GM12878 (cell line): ENCODE measurements around the gene CACNB3. TPM values are rescaled to one million over a fixed set of nuclear protein-coding genes. Genes with fewer than 3 reads are reported as not detected.

Experiments used
- ATAC-seq: fragments of 200-7000 bp; cut with Tn5 transposase; 3 replicates; pipeline ENCODE4 v1.9.1; 2020; ENCODE audit warnings: mild to moderate bottlenecking, moderate library complexity
- BruUV-seq: library from RNA; stranded (reverse); fragments of 400-500 nt; replicated peaks from 2 replicates; lab custom pipeline; 2021; lab: Mats Ljungman, UMichigan
- CTCF ChIA-PET: fragments of 300-600 bp; sonication (Branson Sonifier 250); formaldehyde crosslinking; extraction: SDS; loops from one replicate; lab custom pipeline; 2021; ENCODE audit warnings: inconsistent platforms; lab: Yijun Ruan, JAX
- POLR2A ChIA-PET: fragments of 350-600 bp; formaldehyde crosslinking; extraction: SDS; loops from one replicate; lab custom pipeline; 2021; ENCODE audit warnings: inconsistent platforms; lab: Charles Lee
- RAD21 ChIA-PET: fragments of 300-600 bp; sonication (Branson Sonifier 250); formaldehyde crosslinking; loops from one replicate; lab custom pipeline; 2023; ENCODE audit warnings: antibody characterized with exemption; ENCODE audit not compliant: unreplicated experiment; lab: Charles Lee
- SMC1A ChIA-PET: fragments of 300-600 bp; sonication (Branson Sonifier 250); formaldehyde crosslinking; loops from one replicate; lab custom pipeline; 2023; ENCODE audit not compliant: unreplicated experiment, uncharacterized antibody; lab: Charles Lee
- DNase-seq: peaks from one replicate; pipeline ENCODE4 v3.0.0-alpha.2; 2011; ENCODE audit warnings: low read depth, low spot score
- FAIRE-seq: peaks from 3 replicates; lab custom pipeline; 2011; peaks lifted over from hg19 to GRCh38; lab: Jason Lieb, UNC
- H2AFZ ChIP-seq: 2 replicates; pipeline ENCODE4 v1.6.0; 2011; ENCODE audit warnings: low read depth, low read length, control low read depth; ENCODE audit not compliant: control insufficient read depth
- H3K27ac ChIP-seq: 2 replicates; pipeline ENCODE4 v1.5.1; 2011; ENCODE audit warnings: control low read depth; ENCODE audit not compliant: control insufficient read depth, insufficient read depth
- H3K27me3 ChIP-seq, 2 experiments: replicated peaks in 1 of 2; 2 replicates each; pipeline versions ENCODE4 v1.6.0 to v1.6.1; 2011; ENCODE audit warnings: low read length in 1 of 2; ENCODE audit not compliant: control insufficient read depth in 2 of 2, insufficient read depth in 2 of 2
- H3K36me3 ChIP-seq, 2 experiments: 2 replicates each; pipeline ENCODE4 v1.5.1; 2011; ENCODE audit warnings: low read length in 1 of 2; ENCODE audit not compliant: control insufficient read depth in 2 of 2, insufficient read depth in 2 of 2
- H3K4me1 ChIP-seq: 2 replicates; pipeline ENCODE4 v1.6.1; 2011; ENCODE audit warnings: mild to moderate bottlenecking, low read length, moderate library complexity, mixed read lengths; ENCODE audit not compliant: control insufficient read depth, insufficient read depth
- H3K4me2 ChIP-seq: 2 replicates; pipeline ENCODE4 v1.6.0; 2011; ENCODE audit warnings: control low read depth; ENCODE audit not compliant: control insufficient read depth, insufficient read depth
- H3K4me3 ChIP-seq: fragments of 200-600 bp; sonication (generic); 2 replicates; pipeline ENCODE4 v1.5.1; 2016
- H3K79me2 ChIP-seq: 2 replicates; pipeline ENCODE4 v1.6.0; 2011; ENCODE audit warnings: low read length; ENCODE audit not compliant: control insufficient read depth, insufficient read depth
- H3K9ac ChIP-seq: 2 replicates; pipeline ENCODE4 v1.8.0; 2011; ENCODE audit warnings: low read length, control low read depth, mixed read lengths; ENCODE audit not compliant: control insufficient read depth, insufficient read depth
- H3K9me3 ChIP-seq: replicated peaks from 3 replicates; pipeline ENCODE4 v1.5.1; 2011; ENCODE audit warnings: mild to moderate bottlenecking, low read length; ENCODE audit not compliant: control insufficient read depth, insufficient read depth
- H4K20me1 ChIP-seq: 2 replicates; pipeline ENCODE4 v1.6.0; 2011; ENCODE audit not compliant: control insufficient read depth, insufficient read depth
- ATF7 ChIP-seq: fragments of 450-650 bp; IDR thresholded peaks from 2 replicates; pipeline ENCODE4 v1.6.1; 2016; ENCODE audit warnings: low read depth, mild to moderate bottlenecking
- CHD1 ChIP-seq: IDR thresholded peaks from 2 replicates; pipeline ENCODE4 v1.6.1; 2012; ENCODE audit warnings: low read depth, low read length, improper control_type of control experiment
- HCFC1 ChIP-seq: fragments of 150-350 bp; IDR thresholded peaks from 2 replicates; pipeline ENCODE4 v1.6.1; 2014; ENCODE audit warnings: low read length
- KLF5 ChIP-seq: fragments of 450-650 bp; IDR thresholded peaks from 2 replicates; pipeline ENCODE4 v1.6.1; 2014; ENCODE audit warnings: mild to moderate bottlenecking; ENCODE audit not compliant: partially characterized antibody
- MEF2B ChIP-seq: fragments of 450-650 bp; IDR thresholded peaks from 2 replicates; pipeline ENCODE4 v1.6.1; 2018; ENCODE audit warnings: mild to moderate bottlenecking, moderate library complexity; ENCODE audit not compliant: partially characterized antibody, poor library complexity, severe bottlenecking
- NFXL1 ChIP-seq: fragments of 450-650 bp; IDR thresholded peaks from 2 replicates; pipeline ENCODE4 v1.6.1; 2017; ENCODE audit warnings: antibody characterized with exemption, mild to moderate bottlenecking, borderline replicate concordance
- RAD21 ChIP-seq: IDR thresholded peaks from 2 replicates; pipeline ENCODE4 v1.6.1; 2011; ENCODE audit warnings: mild to moderate bottlenecking, low read depth, low read length, moderate library complexity; ENCODE audit not compliant: insufficient read depth
- RB1 ChIP-seq: fragments of 450-650 bp; formaldehyde crosslinking; IDR thresholded peaks from 2 replicates; pipeline ENCODE4 v1.6.1; 2017; ENCODE audit warnings: mild to moderate bottlenecking, borderline replicate concordance
- RBBP5 ChIP-seq: fragments of 200-600 bp; sonication (generic); conservative IDR thresholded peaks from 2 replicates; pipeline ENCODE4 v1.6.1; 2016
- SIN3A ChIP-seq: IDR thresholded peaks from 2 replicates; pipeline ENCODE4 v1.6.1; 2012; ENCODE audit warnings: low read depth, low read length, improper control_type of control experiment
- SMC3 ChIP-seq: IDR thresholded peaks from 2 replicates; pipeline ENCODE4 v1.6.1; 2011; ENCODE audit warnings: low read length, improper control_type of control experiment, borderline replicate concordance
- SREBF2 ChIP-seq: IDR thresholded peaks from 2 replicates; pipeline ENCODE4 v1.6.1; 2012; ENCODE audit warnings: mild to moderate bottlenecking, low read length
- TARDBP ChIP-seq: IDR thresholded peaks from 2 replicates; pipeline ENCODE4 v1.6.1; 2016; ENCODE audit warnings: borderline replicate concordance
- WRNIP1 ChIP-seq: IDR thresholded peaks from 2 replicates; pipeline ENCODE4 v1.6.1; 2011; ENCODE audit warnings: low read depth, low read length, improper control_type of control experiment, borderline replicate concordance
- YBX1 ChIP-seq: fragments of 450-650 bp; IDR thresholded peaks from 2 replicates; pipeline ENCODE4 v1.6.1; 2016; ENCODE audit warnings: antibody characterized with exemption
- ZBTB11 ChIP-seq: fragments of 450-650 bp; formaldehyde crosslinking; IDR thresholded peaks from 2 replicates; pipeline ENCODE4 v1.5.0; 2022; ENCODE audit warnings: mild to moderate bottlenecking, missing genetic modification characterization
- ZNF207 ChIP-seq: fragments of 450-650 bp; IDR thresholded peaks from 2 replicates; pipeline ENCODE4 v1.6.1; 2014; ENCODE audit warnings: antibody characterized with exemption, mild to moderate bottlenecking, borderline replicate concordance
- ZNF217 ChIP-seq: fragments of 450-650 bp; IDR thresholded peaks from 2 replicates; pipeline ENCODE4 v1.6.1; 2017; ENCODE audit warnings: antibody characterized with exemption, mild to moderate bottlenecking
- WGBS: methylation state at CpG from one replicate; pipeline ENCODE4 v1.1.6; 2016; ENCODE audit warnings: low lambda C conversion rate; ENCODE audit not compliant: insufficient replicate concordance, insufficient coverage; ENCODE audit errors: missing lambda C conversion rate; 5-methylcytosine and 5-hydroxymethylcytosine counted together
- in situ Hi-C: fragments of 300-500 bp; cut with MboI; formaldehyde crosslinking; loops from 9 replicates; pipeline ENCODE4 v1.14.3; 2018; ENCODE audit warnings: mixed read lengths
- intact Hi-C: fragments of 100-400 bp; cut with micrococcal nuclease; formaldehyde crosslinking; loops from one replicate; pipeline ENCODE4 v1.14.2; 2022; ENCODE audit not compliant: unreplicated experiment
- polyA plus RNA-seq, 11 experiments: library from polyadenylated mRNA; depleted of rRNA in 4 of 11; unstranded in 6 of 11; stranded (reverse) in 5 of 11; fragments of >200 nt; fragmentation: Nextera tagmentation in 4 of 11; fragmentation: Illumina TruSeq in 1 of 11; extraction: Ambion mirVana in 4 of 11; extraction: Trizol in 1 of 11; gene quantifications; 1 replicate in 1 of 11; 2 replicates in 10 of 11; pipeline versions ENCODE4 v1.2.1 to v1.2.3, GENCODE V29; 2011 to 2016; ENCODE audit warnings: inconsistent platforms in 2 of 11, missing spikeins in 2 of 11, low read depth in 1 of 11
- total RNA-seq, 4 experiments: library from RNA; depleted of rRNA in 3 of 4; stranded (reverse); fragments of >200 nt in 3 of 4; fragmentation: Illumina TruSeq in 1 of 4; extraction: Trizol in 1 of 4; gene quantifications; 2 replicates each; pipeline versions ENCODE4 v1.2.1 to v1.2.3, GENCODE V29; 2013 to 2021
- TF ChIP-seq, protein P1 (sequence below): fragments of 450-650 bp; conservative IDR thresholded peaks from 2 replicates; pipeline ENCODE4 v1.6.1; 2017; ENCODE audit warnings: mild to moderate bottlenecking, moderate library complexity
- TF ChIP-seq, protein P2 (sequence below): fragments of 450-650 bp; IDR thresholded peaks from 2 replicates; pipeline ENCODE4 v1.6.1; 2017; ENCODE audit warnings: borderline replicate concordance

CACNB3 gene
- total and polyA plus RNA-seq, 10 of the 15 experiments (the other 5 are each of a cell fraction or from before 2014, with no cell fraction given) = 0.78 to 5.0 (median 1.7) TPM

- no peaks in the 10 kb centered on the region for H3K9me3 ChIP-seq
- H3K79me2 ChIP-seq = no peaks in the 10 kb centered on the region
- H3K36me3 ChIP-seq = no peaks in the 10 kb centered on the region
- FAIRE-seq = no peak
- WGBS = 43% methylated on average over 3 of the region's 3 CpGs
- BruUV-seq = no TSS peak
- no peak for DNase-seq
- no peaks in the 10 kb centered on the region; a peak in 1 of 4 replicates for H3K27me3 ChIP-seq
- in situ Hi-C loops = loop anchor here (5.0 to 10.0 kb wide), 2 partner anchors 43 to 250 kb away; no protein-coding TSS in a partner anchor
- ChIA-PET SMC1A (interaction anchor here (0.8 to 6.6 kb wide), 24 partner anchors 10 to 595 kb away, joined by 3 to 182 read pairs (median 4); partner anchors contain the start of gene KANSL2), RAD21 (interaction anchor here (0.9 to 6.3 kb wide), 16 partner anchors 10 to 254 kb away, joined by 3 to 158 read pairs (median 6); no protein-coding TSS in a partner anchor), CTCF (interaction anchor here (0.7 to 12.2 kb wide), 23 partner anchors 10 to 597 kb away, joined by 3 to 405 read pairs (median 6); partner anchors contain the start of genes CACNB3 and DDX23), POLR2A (interaction anchor here (0.6 to 2.1 kb wide), 3 partner anchors 41 to 133 kb away, joined by 3 to 8 read pairs (median 4); no protein-coding TSS in a partner anchor)
- no peaks in the 10 kb centered on the region for H4K20me1 ChIP-seq
- H3K4me2 ChIP-seq = no peak overlapping the region
- ATAC-seq = peak; percentile 56
- H3K4me3 ChIP-seq = no peak overlapping the region
- intact Hi-C loops = loop anchor here (10.0 kb wide), 2 partner anchors 120 to 250 kb away; no protein-coding TSS in a partner anchor
- TF ChIP-seq CHD1 (no peak), ZNF207 (no peak), RAD21 (no peak), ATF7 (no peak), KLF5 (no peak), TARDBP (no peak), WRNIP1 (no peak), RB1 (no peak), RBBP5 (no peak), ZBTB11 (no peak), HCFC1 (no peak), NFXL1 (no peak), MEF2B (no peak), SIN3A (no peak), SMC3 (no peak), ZNF217 (no peak), SREBF2 (no peak), YBX1 (no peak)
- TF ChIP-seq, protein P1, sequence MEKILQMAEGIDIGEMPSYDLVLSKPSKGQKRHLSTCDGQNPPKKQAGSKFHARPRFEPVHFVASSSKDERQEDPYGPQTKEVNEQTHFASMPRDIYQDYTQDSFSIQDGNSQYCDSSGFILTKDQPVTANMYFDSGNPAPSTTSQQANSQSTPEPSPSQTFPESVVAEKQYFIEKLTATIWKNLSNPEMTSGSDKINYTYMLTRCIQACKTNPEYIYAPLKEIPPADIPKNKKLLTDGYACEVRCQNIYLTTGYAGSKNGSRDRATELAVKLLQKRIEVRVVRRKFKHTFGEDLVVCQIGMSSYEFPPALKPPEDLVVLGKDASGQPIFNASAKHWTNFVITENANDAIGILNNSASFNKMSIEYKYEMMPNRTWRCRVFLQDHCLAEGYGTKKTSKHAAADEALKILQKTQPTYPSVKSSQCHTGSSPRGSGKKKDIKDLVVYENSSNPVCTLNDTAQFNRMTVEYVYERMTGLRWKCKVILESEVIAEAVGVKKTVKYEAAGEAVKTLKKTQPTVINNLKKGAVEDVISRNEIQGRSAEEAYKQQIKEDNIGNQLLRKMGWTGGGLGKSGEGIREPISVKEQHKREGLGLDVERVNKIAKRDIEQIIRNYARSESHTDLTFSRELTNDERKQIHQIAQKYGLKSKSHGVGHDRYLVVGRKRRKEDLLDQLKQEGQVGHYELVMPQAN = no peak
- TF ChIP-seq, protein P2, sequence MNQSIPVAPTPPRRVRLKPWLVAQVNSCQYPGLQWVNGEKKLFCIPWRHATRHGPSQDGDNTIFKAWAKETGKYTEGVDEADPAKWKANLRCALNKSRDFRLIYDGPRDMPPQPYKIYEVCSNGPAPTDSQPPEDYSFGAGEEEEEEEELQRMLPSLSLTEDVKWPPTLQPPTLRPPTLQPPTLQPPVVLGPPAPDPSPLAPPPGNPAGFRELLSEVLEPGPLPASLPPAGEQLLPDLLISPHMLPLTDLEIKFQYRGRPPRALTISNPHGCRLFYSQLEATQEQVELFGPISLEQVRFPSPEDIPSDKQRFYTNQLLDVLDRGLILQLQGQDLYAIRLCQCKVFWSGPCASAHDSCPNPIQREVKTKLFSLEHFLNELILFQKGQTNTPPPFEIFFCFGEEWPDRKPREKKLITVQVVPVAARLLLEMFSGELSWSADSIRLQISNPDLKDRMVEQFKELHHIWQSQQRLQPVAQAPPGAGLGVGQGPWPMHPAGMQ = no peak
- no peak overlapping the region for H3K27ac ChIP-seq
- H2AFZ ChIP-seq = no peak overlapping the region
- H3K4me1 ChIP-seq = no peaks in the 10 kb centered on the region
- H3K9ac ChIP-seq = no peak overlapping the region
These were observed 23.4 kb upstream of the CACNB3 start for GRCh38 chr12:48794870-48795269.
